SU-DHL-6 (cell line): ENCODE data around the gene MAP2K7.

Experiments used
- H2AFZ ChIP-seq: fragments of 200-600 bp; sonication (generic); 2 replicates; pipeline ENCODE4 v1.6.1; 2014; ENCODE audit warnings: low read depth, mild to moderate bottlenecking, moderate library complexity, mixed read lengths, antibody characterized with exemption, low read length; ENCODE audit not compliant: severe bottlenecking
- H3F3A ChIP-seq: fragments of 200-600 bp; shearing (Covaris generic); 2 replicates; pipeline ENCODE4 v1.6.0; 2016; ENCODE audit warnings: antibody characterized with exemption, mild to moderate bottlenecking; ENCODE audit not compliant: insufficient read depth
- H3K27ac ChIP-seq: fragments of 200-600 bp; sonication (generic); 2 replicates; pipeline ENCODE4 v1.5.1; 2016; ENCODE audit warnings: low read depth, mild to moderate bottlenecking, low read length, moderate library complexity, mixed read lengths
- H3K27me3 ChIP-seq: fragments of 200-600 bp; sonication (generic), shearing (Covaris generic); 2 replicates; pipeline ENCODE4 v1.6.0; 2014; ENCODE audit warnings: mild to moderate bottlenecking, low read length
- H3K36me3 ChIP-seq: fragments of 200-600 bp; sonication (generic); 2 replicates; pipeline ENCODE4 v1.6.1; 2014; ENCODE audit warnings: mild to moderate bottlenecking, low read length, mixed read lengths
- H3K4me2 ChIP-seq: fragments of 300-600, 200-600 bp; shearing (Covaris generic), sonication (generic); 2 replicates; pipeline ENCODE4 v1.6.0; 2014; ENCODE audit warnings: low read length, low read depth, mild to moderate bottlenecking; ENCODE audit not compliant: poor library complexity, severe bottlenecking
- H3K4me3 ChIP-seq: fragments of 200-600 bp; sonication (generic); 2 replicates; pipeline ENCODE4 v1.5.1; 2014; ENCODE audit warnings: antibody characterized with exemption, low read length, mild to moderate bottlenecking, mixed read lengths; ENCODE audit not compliant: insufficient read depth, poor library complexity, severe bottlenecking
- H3K79me2 ChIP-seq: fragments of 200-600 bp; sonication (generic); 2 replicates; pipeline ENCODE4 v1.6.1; 2014; ENCODE audit warnings: mild to moderate bottlenecking, low read length, moderate library complexity; ENCODE audit not compliant: insufficient read depth
- H3K9ac ChIP-seq: fragments of 200-600 bp; sonication (generic); 2 replicates; pipeline ENCODE4 v1.7.0; 2014; ENCODE audit warnings: mild to moderate bottlenecking, low read length
- H3K9me2 ChIP-seq: fragments of 200-600 bp; sonication (generic); replicated peaks from 2 replicates; pipeline ENCODE4 v1.6.1; 2014; ENCODE audit warnings: low read length; ENCODE audit not compliant: insufficient read depth
- H3K9me3 ChIP-seq: fragments of 200-600 bp; sonication (generic); 2 replicates; pipeline ENCODE4 v1.6.1; 2014; ENCODE audit warnings: low read length, mixed read lengths; ENCODE audit not compliant: insufficient read depth
- H4K20me1 ChIP-seq: fragments of 200-600 bp; sonication (generic); 2 replicates; pipeline ENCODE4 v1.6.1; 2014; ENCODE audit warnings: low read depth, mild to moderate bottlenecking, antibody characterized with exemption, low read length, moderate library complexity, mixed read lengths
- EZH2phosphoT487 ChIP-seq: fragments of 200-600 bp; sonication (generic), shearing (Covaris generic); conservative IDR thresholded peaks from 2 replicates; pipeline ENCODE4 v1.6.1; 2018; ENCODE audit warnings: mild to moderate bottlenecking, antibody characterized with exemption, low read length, moderate library complexity, mixed read lengths
- TF ChIP-seq, protein P1 (sequence below): fragments of 200-600 bp; sonication (generic); IDR thresholded peaks from one replicate; pipeline ENCODE4 v1.5.1; 2017; ENCODE audit warnings: antibody characterized with exemption, mild to moderate bottlenecking, low read length, moderate library complexity; ENCODE audit not compliant: insufficient read depth, poor library complexity, severe bottlenecking

The MAP2K7 gene

GRCh38 chr19:7859831-7860713 lies 43.6 kb upstream of the MAP2K7 start:
- Histone ChIP-seq H3F3A (no peaks in the 10 kb centered on the region), H3K4me2 (no peak overlapping the region), H3K4me3 (no peak overlapping the region), H3K36me3 (no peaks in the 10 kb centered on the region), H2AFZ (no peak overlapping the region), H3K27me3 (no peaks in the 10 kb centered on the region), H3K27ac (no peak overlapping the region), H3K9me3 (no peaks in the 10 kb centered on the region), H3K9me2 (no peaks in the 10 kb centered on the region), H4K20me1 (no peaks in the 10 kb centered on the region), H3K9ac (no peak overlapping the region), H3K79me2 (no peaks in the 10 kb centered on the region)
- TF ChIP-seq, protein P1, sequence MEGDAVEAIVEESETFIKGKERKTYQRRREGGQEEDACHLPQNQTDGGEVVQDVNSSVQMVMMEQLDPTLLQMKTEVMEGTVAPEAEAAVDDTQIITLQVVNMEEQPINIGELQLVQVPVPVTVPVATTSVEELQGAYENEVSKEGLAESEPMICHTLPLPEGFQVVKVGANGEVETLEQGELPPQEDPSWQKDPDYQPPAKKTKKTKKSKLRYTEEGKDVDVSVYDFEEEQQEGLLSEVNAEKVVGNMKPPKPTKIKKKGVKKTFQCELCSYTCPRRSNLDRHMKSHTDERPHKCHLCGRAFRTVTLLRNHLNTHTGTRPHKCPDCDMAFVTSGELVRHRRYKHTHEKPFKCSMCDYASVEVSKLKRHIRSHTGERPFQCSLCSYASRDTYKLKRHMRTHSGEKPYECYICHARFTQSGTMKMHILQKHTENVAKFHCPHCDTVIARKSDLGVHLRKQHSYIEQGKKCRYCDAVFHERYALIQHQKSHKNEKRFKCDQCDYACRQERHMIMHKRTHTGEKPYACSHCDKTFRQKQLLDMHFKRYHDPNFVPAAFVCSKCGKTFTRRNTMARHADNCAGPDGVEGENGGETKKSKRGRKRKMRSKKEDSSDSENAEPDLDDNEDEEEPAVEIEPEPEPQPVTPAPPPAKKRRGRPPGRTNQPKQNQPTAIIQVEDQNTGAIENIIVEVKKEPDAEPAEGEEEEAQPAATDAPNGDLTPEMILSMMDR: no peak

DNA sequence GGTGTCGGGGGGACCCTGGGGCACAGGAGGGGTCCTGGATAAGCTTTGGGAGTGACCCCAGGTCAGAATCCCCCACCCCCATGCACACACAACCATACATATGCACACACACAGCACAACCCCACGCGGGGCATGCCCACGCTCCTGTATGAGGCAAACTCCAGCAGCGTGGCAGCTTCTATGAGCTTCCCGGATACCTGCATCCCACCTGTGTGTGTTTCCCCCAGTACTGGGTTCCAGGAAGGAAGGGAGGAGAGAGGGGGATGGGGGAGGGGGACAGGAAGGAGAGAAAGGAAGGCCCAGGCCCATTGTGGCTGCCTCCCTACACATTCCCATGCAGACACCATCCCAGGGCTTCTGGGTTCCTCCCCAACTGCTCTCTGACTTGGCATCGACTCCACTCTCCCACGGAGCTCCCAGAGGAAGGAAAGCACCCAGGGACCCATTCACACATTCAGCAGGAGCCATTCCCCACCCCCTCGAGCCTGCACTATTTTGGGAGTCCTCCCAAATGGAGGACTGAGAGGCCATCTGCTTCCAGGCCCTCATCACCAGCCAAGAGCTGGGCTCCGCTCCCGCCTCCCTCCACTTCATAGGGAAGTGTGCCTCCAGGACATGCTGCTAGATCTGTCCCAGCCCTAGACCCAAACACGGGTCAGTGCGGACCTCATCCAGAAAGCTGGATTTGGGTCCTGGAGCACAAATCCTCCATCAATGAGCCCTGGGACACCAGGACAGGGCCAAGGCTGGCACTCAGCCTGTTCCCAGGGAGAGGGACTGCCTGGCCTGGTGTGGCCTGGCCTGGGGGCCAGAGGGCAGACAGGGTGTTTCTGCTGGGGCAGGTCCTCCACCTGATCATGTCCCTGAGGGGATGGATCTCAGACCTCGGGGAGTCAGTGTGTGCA lies 42.7 kb upstream of the MAP2K7 start:
- no peaks in the 10 kb centered on the region for H3F3A ChIP-seq
- H3K27ac ChIP-seq: no peak overlapping the region
- no peaks in the 10 kb centered on the region for H3K36me3 ChIP-seq
- no peaks in the 10 kb centered on the region for H4K20me1 ChIP-seq
- H3K79me2 ChIP-seq: no peaks in the 10 kb centered on the region
- TF ChIP-seq, protein P1: no peak
- TF ChIP-seq EZH2phosphoT487: no peak
- H3K27me3 ChIP-seq: no peaks in the 10 kb centered on the region
- H3K9me3 ChIP-seq: no peaks in the 10 kb centered on the region
- H3K4me3 ChIP-seq: no peak overlapping the region
- no peak overlapping the region for H3K9ac ChIP-seq
- H3K4me2 ChIP-seq: no peak overlapping the region
- no peak overlapping the region for H2AFZ ChIP-seq
- no peaks in the 10 kb centered on the region for H3K9me2 ChIP-seq

DNA sequence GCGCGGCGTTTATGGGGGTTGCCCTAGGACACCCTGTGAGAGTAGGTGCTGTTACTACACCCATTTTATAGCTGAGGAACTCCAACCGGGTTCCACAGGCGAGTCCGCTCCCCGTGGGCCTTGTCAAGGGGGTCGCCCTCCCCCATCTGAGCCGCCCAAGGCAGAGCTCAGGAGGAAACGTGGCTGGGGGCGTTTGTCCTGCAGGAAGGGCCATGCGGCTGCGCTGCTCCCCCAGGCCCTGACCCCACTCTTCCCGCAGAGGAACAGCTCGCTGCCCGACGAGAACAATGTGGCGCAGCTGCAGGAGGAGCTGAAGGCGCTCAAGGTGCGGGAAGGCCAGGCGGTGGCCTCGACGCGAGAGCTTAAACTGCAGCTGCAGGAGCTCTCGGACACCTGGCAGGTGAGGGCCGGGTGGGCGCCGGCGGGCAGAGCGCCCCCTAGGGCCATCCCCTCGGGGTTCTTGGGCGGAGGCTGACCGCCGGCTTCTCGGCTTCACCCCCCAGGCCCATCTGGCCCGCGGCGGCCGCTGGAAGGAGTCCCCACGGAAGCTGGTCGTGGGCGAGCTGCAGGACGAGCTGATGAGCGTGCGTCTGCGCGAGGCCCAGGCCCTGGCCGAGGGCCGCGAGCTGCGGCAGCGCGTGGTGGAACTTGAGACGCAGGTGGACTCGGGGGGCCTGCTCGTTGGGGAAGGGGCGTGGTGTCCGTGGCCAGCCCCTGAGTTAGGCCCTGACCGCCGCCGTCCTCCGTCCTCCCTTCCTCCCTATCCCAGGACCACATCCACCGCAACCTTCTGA lies 41.9 kb upstream of the MAP2K7 start:
- Histone ChIP-seq H3K9me2 (no peaks in the 10 kb centered on the region), H3K27ac (no peak overlapping the region), H3K27me3 (no peaks in the 10 kb centered on the region), H3K36me3 (no peaks in the 10 kb centered on the region), H3K4me3 (no peak overlapping the region), H3K79me2 (no peaks in the 10 kb centered on the region), H2AFZ (no peak overlapping the region), H3K9ac (no peak overlapping the region), H3F3A (no peaks in the 10 kb centered on the region), H3K4me2 (no peak overlapping the region), H4K20me1 (no peaks in the 10 kb centered on the region), H3K9me3 (no peaks in the 10 kb centered on the region)
- TF ChIP-seq, protein P1: no peak
- TF ChIP-seq EZH2phosphoT487: no peak
